ENCODE measurements around the gene TGFBR3.

The TGFBR3 gene

DNA sequence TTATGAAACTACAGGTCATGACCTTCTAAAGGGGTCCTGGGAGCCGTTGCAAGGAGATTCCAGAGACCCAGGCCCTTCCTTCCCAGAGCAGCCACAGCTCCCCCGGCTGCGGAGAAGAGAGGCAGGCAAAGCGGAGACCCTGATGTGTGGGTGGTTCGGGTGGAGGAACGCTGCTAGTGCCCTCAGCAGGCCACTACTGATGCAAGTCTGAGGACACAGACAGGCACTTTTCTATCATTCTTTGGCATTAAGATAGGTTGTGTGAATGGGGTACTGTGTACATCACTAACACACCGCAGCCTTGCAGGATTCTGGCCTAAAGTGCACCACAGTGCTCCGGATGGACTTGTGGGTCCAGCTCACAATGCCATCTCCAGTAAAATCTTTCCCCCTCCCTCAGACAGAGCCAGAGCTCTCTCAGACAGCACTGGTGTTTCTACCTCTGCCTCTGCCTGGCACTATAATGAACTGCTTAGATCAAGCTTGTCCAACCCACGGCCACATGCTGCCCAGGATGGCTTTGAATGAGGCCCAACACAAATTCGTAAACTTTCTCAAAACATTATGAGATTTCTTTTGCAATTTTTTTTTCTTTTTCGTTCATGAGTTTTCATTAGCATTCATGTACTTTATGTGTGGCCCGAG is 121.4 kb downstream of the TGFBR3 start:
- no peak for DNase-seq (ENCODE audit: low read depth in 2 of 3, low spot score in 1 of 3)

DNA sequence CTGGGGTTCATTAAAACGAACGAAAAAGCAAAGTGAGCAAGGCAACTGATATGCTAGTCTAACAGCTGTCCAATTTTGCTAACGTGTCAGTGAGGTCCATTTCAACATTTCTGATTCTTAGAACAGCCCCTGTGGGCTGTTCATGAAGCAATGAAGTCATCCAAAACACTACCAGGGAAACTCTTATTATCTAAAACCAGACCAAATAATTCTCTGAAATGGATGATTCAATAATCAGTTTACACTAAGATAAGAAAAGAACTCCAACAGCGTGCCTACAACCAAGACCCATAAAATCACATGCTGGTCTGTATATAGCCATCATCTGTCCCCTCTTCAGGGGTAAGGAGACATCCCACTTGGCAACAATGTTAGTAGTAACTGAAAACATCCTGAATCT is 122.7 kb downstream of the TGFBR3 start:
- no peak for DNase-seq (ENCODE audit: low read depth in 2 of 3, low spot score in 1 of 3)

DNA sequence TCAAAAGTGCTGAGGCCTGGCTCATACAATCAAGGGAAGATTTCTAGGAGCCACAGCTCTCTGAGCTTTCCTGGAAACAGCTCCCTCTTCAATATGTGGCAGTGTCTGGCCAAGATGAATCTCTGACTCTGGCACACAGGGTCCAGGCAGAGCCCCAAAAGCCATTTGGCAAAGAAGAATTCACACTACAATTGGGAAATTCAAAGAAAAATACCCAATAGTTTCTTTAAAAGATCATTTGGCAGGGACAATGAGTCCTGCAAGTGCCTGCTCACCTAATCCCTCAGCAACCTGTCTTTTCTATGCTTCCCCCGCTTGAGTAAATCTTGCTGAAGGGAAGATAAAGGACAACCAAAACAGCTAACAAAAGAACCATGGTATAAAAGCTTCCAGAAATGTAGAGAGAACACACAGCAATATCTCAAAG is 124.6 kb downstream of the TGFBR3 start:
- DNase-seq (ENCODE audit: low read depth in 2 of 3, low spot score in 1 of 3): no peak

DNA sequence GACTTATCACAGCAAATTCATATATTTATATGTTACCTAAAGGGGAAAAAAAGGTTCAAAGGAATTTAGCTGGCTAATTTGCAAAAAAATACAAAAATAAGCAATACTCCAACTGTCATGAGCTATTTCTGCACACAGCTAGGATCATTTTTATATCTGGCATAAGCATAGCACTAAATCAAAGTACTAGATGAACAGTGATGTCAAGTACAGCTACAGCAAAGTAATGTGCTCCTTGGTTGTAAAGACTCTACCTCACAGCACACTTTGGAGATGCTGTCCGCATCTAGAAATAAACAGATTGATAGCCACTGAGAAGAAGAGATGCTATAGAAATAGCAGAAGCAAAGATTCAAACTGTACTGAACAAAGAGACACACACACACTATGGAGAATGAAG is 125.4 kb downstream of the TGFBR3 start:
- DNase-seq (ENCODE audit: low read depth in 2 of 3, low spot score in 1 of 3): no peak

DNA sequence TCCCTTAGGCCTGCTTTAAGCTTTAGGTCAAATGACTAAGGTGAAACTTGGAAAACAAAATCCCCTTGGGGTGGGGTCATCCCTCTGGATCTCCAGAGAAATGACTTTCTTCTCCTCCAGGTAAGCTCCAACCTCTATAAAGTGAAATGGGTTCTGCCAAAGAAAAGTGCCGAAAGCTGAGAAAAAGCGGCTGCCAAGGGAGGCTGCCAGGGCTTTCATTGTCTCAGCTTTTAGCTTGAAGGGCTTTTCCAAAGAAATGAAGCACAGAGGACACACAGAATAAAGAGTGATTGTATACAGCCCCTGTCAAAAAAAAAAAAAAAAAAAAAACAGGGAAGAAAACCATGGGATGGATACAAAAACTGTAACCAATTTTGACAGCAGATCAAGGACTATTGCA is 126.9 kb downstream of the TGFBR3 start:
- DNase-seq (ENCODE audit: low read depth in 2 of 3, low spot score in 1 of 3): no peak

DNA sequence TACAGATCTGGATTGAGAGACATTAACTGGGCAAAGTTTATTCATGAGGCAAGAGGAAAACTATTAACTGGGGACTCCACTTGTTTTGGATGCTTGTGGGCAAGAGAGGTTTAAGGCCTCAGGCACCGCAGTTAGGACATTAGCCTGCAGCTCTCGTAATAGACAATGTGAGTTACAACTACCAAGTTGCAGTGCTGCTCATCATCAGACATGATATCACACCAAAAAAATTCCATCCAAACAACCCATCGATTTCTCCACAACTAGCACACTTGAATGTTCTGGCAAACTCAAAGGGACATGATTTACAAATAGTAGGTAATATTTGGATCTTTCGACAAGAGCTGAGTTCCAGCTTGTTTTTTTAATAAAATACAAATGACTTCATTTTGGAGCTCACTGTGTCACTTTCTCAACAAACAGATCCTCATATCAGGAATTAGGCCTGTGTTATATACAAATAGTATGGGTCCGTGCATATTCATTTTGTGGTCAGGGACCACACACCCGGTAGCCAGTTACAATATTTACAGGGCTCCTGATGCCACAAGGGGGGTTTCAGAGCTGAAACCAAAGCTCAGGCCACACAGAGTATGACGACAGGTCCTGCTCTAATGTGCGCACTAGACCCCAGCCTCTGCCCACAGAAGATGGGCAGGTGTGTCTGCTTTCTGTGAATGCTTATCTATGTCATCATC is 128.0 kb downstream of the TGFBR3 start:
- DNase-seq (ENCODE audit: low read depth in 2 of 3, low spot score in 1 of 3): no peak

DNA sequence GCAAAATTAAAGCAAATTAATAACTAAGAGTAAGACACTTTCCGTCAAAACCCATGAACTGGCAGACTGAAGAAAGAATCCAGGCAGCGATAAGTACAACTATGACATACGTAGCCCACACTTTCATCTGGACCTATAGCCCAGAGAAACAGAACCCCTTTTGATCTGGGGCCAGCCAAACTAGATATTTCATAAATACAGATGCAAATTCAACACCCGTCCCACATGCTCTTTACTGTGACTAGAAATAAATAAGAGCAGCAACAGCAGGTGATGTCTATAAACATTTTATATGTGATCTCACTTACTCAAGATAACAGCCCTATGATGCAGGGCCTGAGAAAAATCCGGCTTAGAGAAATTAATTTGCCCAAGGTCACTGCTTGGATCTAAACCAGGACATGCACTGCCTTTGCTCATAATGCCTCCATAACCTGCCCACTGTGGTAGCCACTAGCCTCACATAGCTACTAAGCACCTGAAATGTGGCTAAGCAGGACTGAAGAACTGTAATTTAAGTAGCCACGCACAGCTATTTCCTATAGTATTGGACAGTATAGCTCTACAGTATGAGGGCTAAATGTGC is 130.2 kb downstream of the TGFBR3 start:
- no peak for DNase-seq (ENCODE audit: low read depth in 2 of 3, low spot score in 1 of 3)

DNA sequence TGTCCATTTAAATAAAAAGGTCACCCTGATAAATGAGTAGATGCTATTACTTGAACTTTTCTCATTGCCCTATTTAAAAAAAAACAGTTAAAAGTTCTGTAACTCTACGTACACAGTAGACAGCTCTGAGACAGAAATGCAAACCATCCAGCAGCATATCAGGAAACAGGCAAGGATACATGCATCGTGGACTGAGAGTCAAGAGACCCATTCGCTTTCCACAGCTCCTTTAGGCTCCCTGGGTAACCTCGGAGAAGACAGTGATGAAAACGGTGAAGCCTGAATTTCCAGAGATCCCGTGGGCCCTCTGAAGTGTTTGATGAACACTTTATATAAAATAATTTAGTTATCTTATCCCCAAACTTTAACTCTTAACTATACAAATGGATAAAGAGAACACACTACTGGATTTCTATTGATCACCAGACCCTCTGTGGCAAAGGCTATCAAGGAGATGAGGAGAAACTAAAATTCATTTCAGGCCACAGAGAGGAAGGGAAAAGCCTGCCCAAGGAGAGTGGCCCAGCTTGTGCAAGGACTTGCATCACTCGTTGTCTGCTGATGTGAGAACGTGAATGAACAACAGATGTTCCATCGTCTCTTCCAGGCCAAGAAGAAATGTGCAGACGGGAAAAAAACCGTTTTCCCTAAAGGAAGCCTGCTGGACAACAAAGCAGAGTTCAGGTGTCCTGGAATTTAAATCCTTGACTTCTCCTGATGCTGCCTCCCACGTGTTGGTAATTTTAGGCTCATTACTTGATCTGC is 131.0 kb downstream of the TGFBR3 start:
- no peak for DNase-seq (ENCODE audit: low read depth in 2 of 3, low spot score in 1 of 3)

DNA sequence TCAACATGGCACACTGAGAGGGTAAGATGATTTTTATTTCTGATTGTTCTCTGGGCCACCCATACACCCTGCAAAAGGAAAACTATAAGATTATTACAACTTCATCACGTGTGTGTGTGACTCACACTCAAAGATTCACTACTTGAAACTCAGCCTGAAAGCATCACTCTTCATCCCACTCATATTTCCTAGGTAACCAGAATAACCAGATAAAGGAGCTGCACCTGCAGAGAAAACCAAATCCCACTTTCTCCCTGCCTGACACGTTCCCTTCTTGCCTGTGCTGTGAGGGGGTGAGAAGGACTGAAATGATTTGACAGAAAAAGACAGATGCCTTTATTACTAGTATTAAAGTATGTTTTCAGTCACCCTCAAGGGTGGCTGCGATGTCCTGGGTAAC is 131.6 kb downstream of the TGFBR3 start:
- peak; percentile 39 to 61 (median 54) for DNase-seq (ENCODE audit: low read depth in 2 of 3, low spot score in 1 of 3)

DNA sequence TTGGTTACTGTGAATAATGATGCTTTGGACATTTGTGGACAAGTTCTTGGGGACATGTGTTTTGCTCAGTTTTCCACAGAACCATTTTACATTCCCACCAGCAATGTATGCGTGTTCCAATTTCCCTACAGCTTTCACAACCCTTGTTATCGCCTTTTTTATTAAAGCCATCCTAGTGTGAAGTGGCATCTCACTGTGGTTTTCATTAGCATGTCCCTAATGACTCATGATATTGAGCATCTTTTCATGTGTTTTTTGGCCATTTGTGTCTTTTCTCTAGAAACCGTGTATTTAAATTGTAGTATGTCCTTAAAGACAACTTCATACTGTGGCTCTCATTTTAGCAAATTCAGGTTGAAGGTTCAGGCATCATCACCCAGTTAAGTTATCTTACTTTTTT is 132.1 kb downstream of the TGFBR3 start:
- DNase-seq (ENCODE audit: low read depth in 2 of 3, low spot score in 1 of 3): no peak

DNA sequence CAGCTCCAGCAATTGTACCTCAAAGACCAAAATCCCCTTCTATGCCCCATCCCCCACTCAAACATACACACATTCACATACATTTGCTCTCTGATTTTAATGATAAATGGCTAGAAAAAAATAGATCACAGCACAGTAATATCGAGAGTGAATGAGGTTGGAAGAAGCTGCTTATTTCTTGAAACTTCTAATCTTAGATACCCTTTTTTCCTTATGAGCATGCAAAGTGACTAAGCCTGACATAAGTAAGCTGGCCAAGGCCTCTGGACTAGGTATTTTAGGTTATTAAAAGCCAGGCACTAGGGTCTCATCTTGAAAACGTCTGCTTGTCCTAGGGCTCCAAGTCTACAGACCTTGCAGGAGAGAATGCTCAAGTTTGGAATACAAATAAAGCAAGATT is 133.6 kb downstream of the TGFBR3 start:
- peak in 1 of 3 donors; percentile 38 for DNase-seq (ENCODE audit: low read depth in 2 of 3, low spot score in 1 of 3)

DNA sequence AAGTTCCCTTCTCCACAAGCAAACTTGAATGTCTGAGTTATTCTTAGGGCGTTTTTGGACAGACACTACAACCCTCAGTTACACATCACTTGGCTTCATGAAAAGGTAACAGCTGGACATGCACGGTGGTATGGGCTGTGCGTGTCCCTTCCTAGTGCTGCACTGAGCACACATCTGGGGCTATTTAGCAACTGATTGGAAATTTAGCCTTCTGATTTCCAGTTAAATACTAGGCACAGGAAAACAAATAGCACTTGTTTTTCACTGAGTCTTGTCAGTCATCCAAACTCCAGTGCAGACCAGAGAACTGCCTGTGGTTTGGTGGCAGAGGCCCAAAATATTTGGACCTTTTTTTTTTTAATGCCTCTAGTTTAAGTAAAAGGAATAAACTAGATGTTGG is 134.7 kb downstream of the TGFBR3 start:
- DNase-seq (ENCODE audit: low read depth in 2 of 3, low spot score in 1 of 3): no peak

DNA sequence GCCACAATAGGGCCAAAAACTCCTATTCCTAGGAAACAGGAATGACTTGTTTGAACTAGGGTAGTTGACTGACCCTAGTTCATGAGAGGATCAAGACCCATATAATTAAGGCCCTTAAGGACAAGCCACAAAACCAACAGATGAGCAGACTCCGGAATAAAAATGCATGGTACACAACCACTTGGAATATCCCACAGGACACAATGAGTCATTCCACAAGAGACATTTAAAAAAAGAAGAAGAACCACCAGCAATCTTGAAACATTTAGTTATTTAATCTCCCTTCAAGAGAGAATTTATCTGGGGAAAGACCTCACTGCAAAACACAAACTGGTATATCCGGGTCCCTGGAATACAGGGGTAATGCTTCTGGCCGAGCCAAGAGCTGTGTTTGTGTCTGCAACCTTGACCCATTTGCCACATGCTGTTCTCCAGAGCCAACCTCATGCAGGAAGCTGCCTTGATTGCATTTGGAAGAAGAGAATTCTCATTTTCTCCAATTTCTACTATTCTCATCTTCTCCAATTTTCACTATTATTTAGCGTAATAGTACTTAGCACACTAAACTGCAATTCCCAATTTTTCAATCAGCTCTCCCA is 135.5 kb downstream of the TGFBR3 start:
- DNase-seq (ENCODE audit: low read depth in 2 of 3, low spot score in 1 of 3): no peak

DNA sequence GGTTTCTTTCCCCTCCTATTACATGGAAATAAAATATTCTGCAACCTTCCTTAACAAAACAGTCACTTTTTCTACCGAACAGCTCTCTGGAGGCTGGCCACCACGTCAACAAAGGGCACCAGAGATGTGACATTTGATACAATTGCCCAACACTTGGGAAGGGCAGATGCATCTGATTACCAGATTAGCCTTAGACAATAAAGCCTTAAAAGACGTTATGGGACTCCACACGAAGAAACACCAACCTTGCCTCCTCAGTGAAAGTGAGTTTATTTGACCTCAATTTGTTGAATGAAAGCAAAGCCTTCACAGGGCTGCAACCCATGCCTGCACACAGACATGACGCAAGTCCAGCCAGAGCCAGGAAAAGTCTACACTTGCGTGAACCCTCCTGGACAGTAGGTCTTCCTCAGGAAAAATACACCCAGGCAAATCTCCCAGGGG is 136.1 kb downstream of the TGFBR3 start:
- DNase-seq (ENCODE audit: low read depth in 2 of 3, low spot score in 1 of 3): no peak

DNA sequence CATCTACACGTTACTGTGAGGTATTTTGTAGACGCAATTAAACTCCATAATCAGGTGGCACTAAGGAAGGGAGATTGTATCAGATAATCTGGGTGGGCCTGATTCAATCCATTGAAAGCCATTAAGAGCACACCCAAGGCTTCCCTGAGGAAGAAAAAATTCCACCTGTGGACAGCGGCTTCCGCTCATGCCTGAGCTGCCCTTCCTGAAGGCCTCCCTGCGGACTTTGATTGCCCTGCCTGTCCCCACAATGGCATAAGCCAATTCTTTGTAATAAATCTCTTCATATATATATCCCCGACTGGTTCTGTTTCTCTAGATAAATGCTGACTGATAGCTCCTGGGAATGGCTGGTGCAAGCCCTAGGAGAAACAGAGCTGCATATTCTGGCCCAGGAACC is 138.3 kb downstream of the TGFBR3 start:
- no peak for DNase-seq (ENCODE audit: low read depth in 2 of 3, low spot score in 1 of 3)

DNA sequence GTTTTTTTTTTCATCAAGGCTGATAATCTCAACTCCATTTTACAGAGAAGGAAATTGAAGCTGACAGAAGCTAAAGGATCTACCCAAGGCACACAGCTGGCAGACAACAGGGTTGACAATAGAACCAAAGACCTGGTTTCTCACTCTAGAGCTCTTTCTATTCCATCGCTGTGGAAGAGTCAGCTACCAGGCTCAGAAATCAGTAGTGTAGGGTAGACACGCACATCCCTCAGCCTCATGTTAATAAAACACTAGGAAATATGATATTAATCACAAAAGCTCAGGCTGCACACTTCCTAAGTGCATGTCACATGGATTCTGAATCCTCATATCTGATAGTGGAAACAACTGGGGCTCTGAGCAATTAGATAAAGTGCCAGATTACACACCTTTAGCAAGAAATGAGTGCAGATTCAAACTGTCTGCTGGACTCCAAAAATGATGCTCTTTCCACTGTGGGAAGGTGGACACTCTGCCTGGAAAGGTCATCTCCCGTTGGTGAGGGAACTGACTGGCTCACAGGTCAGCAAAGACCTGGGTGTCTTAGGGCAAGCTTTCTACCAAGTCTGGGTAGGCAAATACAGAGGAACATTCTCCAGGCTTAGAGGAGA is 139.1 kb downstream of the TGFBR3 start:
- DNase-seq (ENCODE audit: low read depth in 2 of 3, low spot score in 1 of 3): no peak

DNA sequence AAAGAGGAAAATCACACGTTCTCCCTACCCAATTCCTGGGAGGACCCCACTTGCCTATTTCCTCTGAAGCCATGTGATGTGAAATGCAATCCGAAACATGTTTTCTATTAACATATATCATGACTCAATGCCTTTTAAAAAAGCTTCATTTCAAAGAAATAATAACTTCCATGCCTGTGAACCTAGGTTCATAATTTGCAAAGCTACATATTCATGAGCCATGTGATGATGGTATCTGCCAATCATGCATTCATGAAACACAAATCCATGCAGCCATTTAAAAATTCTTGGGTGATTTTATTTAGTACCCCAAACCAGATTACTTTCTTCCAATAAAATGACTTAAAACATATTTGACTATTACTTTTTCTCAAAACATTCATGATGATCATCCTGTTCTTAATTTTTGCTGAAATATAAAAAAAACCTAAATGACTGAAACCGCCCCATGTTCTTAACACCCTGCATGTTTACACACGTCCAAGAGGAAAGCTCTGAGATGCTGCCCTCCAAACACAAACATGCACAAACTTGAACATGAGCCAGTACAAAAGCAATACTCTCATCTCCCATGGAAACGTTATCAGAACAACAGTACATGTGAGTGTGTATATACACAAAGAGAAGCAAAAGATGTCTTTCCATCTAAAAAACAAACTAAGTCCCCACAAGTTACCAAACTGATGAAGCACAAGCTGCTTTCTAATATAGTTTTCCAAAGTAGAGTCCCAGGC is 140.1 kb downstream of the TGFBR3 start:
- DNase-seq (ENCODE audit: low read depth in 2 of 3, low spot score in 1 of 3): no peak

DNA sequence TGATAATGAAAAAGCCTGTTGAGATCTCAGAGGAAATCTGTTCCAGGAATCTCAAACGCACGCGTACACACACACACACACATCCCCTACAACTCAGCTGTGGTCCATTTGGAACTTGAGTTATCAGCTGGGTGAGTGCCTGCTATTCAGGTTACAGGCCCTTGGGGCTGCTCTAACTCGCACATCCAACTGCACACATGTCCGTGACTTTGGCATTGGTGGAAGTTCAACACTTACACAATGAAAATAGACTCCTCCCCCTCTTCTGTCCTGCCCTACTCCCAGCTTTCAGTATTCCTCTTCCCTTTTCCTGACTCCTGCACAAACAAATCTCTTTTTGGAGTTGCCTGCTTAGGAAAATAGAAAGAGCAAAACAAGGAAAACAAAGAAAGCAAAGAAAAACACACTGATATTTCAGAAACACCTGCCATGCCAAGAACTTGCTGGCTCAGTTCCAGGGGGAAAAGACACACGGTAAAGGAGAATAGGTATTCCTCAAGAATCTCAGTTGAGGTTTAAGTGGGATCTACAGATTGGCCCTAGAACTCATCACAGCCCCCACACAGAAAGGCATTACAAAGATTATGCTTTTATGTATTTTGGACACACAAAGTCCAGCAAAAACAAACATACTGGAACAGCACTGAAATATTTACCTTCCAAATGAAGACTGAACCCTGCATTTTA is 140.9 kb downstream of the TGFBR3 start:
- no peak for DNase-seq (ENCODE audit: low read depth in 2 of 3, low spot score in 1 of 3)

DNA sequence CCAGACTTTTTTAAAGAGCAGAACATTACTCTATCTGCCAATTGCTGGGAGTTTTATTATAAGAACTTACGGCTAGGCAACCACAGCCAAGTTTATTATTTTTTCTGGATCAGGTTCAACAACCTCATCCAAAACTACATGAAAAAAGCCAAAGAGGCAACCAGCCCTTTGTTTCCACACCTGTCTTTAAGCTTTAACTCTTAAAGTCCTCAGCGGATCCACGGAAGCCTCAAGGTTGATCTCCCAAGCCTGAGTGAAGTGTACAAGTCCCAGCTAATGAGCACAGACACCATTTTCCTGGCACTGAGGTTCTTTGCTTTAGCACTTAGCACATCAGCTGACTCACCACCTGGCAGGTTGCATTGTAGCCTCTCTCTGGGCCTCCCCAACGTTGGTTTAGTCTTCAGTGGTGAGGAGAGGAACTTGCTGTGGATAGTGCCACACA is 143.1 kb downstream of the TGFBR3 start:
- DNase-seq (ENCODE audit: low read depth in 2 of 3, low spot score in 1 of 3): no peak

DNA sequence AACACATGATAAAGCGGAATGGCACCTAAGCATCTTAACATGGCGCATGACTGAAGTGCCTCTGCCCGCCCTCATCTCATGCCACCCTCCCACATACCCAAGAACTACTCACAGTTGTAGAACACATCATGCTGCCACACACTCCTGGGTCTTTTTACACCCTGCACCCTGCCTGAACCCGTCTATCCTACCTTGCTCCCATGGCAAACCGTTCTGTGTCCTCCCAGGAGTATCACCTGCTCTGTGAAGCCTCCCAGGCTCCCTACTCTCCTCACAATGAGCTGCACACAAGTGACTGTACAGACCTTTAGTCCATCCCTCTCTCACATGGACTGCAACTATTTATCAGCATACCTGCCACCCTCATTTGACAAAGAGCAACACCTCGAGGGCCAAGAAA is 144.0 kb downstream of the TGFBR3 start:
- DNase-seq (ENCODE audit: low read depth in 2 of 3, low spot score in 1 of 3): no peak

All from stimulated activated CD4-positive, alpha-beta T cell treated with anti-CD3 and anti-CD28 coated beads, Interleukin-12 subunit alpha, Interleukin-12 subunit beta, amount 100 ng/mL, for 48 hours (primary cell).